ENCODE measurements around the gene HSBP1L1. TPM values are rescaled to one million over a fixed set of nuclear protein-coding genes. Genes with fewer than 3 reads are reported as not detected.

Gene HSBP1L1
- total and polyA plus RNA-seq, 2 of the 13 experiments (the other 11 are each of a cell fraction or from before 2014, with no cell fraction given) = 22.6 to 45.1 TPM

GRCh38 chr18:79934311-79935097, 29.9 kb upstream of the HSBP1L1 start (continued):
- TF ChIP-seq PLSCR1 (CRISPR knock-in tag; IDR thresholded peaks at IDR 0.05; ENCODE audit: borderline replicate concordance) (no peak), ZNF17 (CRISPR knock-in tag; IDR thresholded peaks at IDR 0.05) (no peak), PTBP1 (IDR thresholded peaks at IDR 0.05; ENCODE audit: low read depth, low read length, poor library complexity, severe bottlenecking) (no peak), U2AF1 (optimal IDR thresholded peaks at IDR 0.05; ENCODE audit: low read depth, low read length) (peak; percentile 73), ZNF768 (CRISPR knock-in tag; IDR thresholded peaks at IDR 0.05) (no peak; the same call in 1 of the 2 replicates), ELF4 (CRISPR knock-in tag; IDR thresholded peaks at IDR 0.05; ENCODE audit: borderline replicate concordance) (0 out of 2 replicates have a peak, but pooled peaks have one; percentile 20), SSRP1 (CRISPR knock-in tag; IDR thresholded peaks at IDR 0.05) (peak; percentile 63; the same call in 1 of the 2 replicates), CCAR2 (optimal IDR thresholded peaks at IDR 0.05; ENCODE audit: low read depth, low read length) (no peak), AKAP8 (CRISPR knock-in tag; IDR thresholded peaks at IDR 0.05) (no peak), PHF5A (CRISPR knock-in tag; IDR thresholded peaks at IDR 0.05; ENCODE audit: low read depth, unreplicated experiment) (no peak), ZNF687 (CRISPR knock-in tag; IDR thresholded peaks at IDR 0.05) (peak; percentile 56), HOXA3 (CRISPR knock-in tag; IDR thresholded peaks at IDR 0.05) (peak; percentile 80; the same call in 1 of the 2 replicates), RBFOX2 (IDR thresholded peaks at IDR 0.05; ENCODE audit: low read depth, low read length) (no peak), HNF4A (CRISPR knock-in tag; IDR thresholded peaks at IDR 0.05) (peak; percentile 100), ERF (CRISPR knock-in tag; IDR thresholded peaks at IDR 0.05) (peak; percentile 81), MTA1 (CRISPR knock-in tag; IDR thresholded peaks at IDR 0.05; ENCODE audit: borderline replicate concordance) (peak; percentile 58; the same call in 1 of the 2 replicates), NR2F2 (IDR thresholded peaks at IDR 0.05; ENCODE audit: borderline replicate concordance, low read depth) (peak; percentile 100), ZBTB38 (CRISPR knock-in tag; IDR thresholded peaks at IDR 0.05) (peak; percentile 37; the same call in 1 of the 2 replicates)
- TF ChIP-seq, protein P1, sequence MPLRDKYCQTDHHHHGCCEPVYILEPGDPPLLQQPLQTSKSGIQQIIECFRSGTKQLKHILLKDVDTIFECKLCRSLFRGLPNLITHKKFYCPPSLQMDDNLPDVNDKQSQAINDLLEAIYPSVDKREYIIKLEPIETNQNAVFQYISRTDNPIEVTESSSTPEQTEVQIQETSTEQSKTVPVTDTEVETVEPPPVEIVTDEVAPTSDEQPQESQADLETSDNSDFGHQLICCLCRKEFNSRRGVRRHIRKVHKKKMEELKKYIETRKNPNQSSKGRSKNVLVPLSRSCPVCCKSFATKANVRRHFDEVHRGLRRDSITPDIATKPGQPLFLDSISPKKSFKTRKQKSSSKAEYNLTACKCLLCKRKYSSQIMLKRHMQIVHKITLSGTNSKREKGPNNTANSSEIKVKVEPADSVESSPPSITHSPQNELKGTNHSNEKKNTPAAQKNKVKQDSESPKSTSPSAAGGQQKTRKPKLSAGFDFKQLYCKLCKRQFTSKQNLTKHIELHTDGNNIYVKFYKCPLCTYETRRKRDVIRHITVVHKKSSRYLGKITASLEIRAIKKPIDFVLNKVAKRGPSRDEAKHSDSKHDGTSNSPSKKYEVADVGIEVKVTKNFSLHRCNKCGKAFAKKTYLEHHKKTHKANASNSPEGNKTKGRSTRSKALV (CRISPR knock-in tag; IDR thresholded peaks at IDR 0.05) = peak; percentile 72
- TF ChIP-seq, protein P2, sequence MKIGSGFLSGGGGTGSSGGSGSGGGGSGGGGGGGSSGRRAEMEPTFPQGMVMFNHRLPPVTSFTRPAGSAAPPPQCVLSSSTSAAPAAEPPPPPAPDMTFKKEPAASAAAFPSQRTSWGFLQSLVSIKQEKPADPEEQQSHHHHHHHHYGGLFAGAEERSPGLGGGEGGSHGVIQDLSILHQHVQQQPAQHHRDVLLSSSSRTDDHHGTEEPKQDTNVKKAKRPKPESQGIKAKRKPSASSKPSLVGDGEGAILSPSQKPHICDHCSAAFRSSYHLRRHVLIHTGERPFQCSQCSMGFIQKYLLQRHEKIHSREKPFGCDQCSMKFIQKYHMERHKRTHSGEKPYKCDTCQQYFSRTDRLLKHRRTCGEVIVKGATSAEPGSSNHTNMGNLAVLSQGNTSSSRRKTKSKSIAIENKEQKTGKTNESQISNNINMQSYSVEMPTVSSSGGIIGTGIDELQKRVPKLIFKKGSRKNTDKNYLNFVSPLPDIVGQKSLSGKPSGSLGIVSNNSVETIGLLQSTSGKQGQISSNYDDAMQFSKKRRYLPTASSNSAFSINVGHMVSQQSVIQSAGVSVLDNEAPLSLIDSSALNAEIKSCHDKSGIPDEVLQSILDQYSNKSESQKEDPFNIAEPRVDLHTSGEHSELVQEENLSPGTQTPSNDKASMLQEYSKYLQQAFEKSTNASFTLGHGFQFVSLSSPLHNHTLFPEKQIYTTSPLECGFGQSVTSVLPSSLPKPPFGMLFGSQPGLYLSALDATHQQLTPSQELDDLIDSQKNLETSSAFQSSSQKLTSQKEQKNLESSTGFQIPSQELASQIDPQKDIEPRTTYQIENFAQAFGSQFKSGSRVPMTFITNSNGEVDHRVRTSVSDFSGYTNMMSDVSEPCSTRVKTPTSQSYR (CRISPR knock-in tag; IDR thresholded peaks at IDR 0.05; ENCODE audit: borderline replicate concordance) = peak; percentile 50; the same call in 1 of the 2 replicates

Measured in HepG2 (cell line).